Measurements from ENCODE around the gene ATP10A.

ATP10A gene

GRCh38 chr15:25718169-25718536 is 145.0 kb downstream of the ATP10A start:
- no peaks in the 10 kb centered on the region for H3K4me1 ChIP-seq (ENCODE audit: control insufficient read depth in 1 of 2, insufficient read depth in 1 of 2, low read depth in 1 of 2, low read length in 1 of 2)
- H3K4me3 ChIP-seq (ENCODE audit: low read depth in 1 of 2, low read length in 1 of 2): no peak overlapping the region
- TF ChIP-seq CTCF (IDR thresholded peaks at IDR 0.05): no peak
- H3K27ac ChIP-seq: no peak overlapping the region
- no peaks in the 10 kb centered on the region for H3K27me3 ChIP-seq
- no peaks in the 10 kb centered on the region for H3K9me3 ChIP-seq
- H3K36me3 ChIP-seq: no peaks in the 10 kb centered on the region

GRCh38 chr15:25717457-25718168 is 145.5 kb downstream of the ATP10A start:
- Histone ChIP-seq H3K9me3 (no peaks in the 10 kb centered on the region), H3K4me1 (ENCODE audit: control insufficient read depth in 1 of 2, insufficient read depth in 1 of 2, low read depth in 1 of 2, low read length in 1 of 2) (no peaks in the 10 kb centered on the region), H3K36me3 (no peaks in the 10 kb centered on the region), H3K27me3 (no peaks in the 10 kb centered on the region), H3K27ac (no peak overlapping the region), H3K4me3 (ENCODE audit: low read depth in 1 of 2, low read length in 1 of 2) (no peak overlapping the region)
- no peak for TF ChIP-seq CTCF (IDR thresholded peaks at IDR 0.05)

GRCh38 chr15:25717127-25717456 is 146.0 kb downstream of the ATP10A start:
- H3K4me1 ChIP-seq (ENCODE audit: control insufficient read depth in 1 of 2, insufficient read depth in 1 of 2, low read depth in 1 of 2, low read length in 1 of 2): no peaks in the 10 kb centered on the region
- H3K9me3 ChIP-seq: no peaks in the 10 kb centered on the region
- H3K36me3 ChIP-seq: no peaks in the 10 kb centered on the region
- no peak overlapping the region for H3K4me3 ChIP-seq (ENCODE audit: low read depth in 1 of 2, low read length in 1 of 2)
- no peaks in the 10 kb centered on the region for H3K27me3 ChIP-seq
- no peak overlapping the region for H3K27ac ChIP-seq
- no peak for TF ChIP-seq CTCF (IDR thresholded peaks at IDR 0.05)

- Histone ChIP-seq H3K9me3 (no peaks in the 10 kb centered on the region), H3K4me3 (ENCODE audit: low read depth in 1 of 2, low read length in 1 of 2) (no peak overlapping the region), H3K4me1 (ENCODE audit: control insufficient read depth in 1 of 2, insufficient read depth in 1 of 2, low read depth in 1 of 2, low read length in 1 of 2) (no peaks in the 10 kb centered on the region), H3K27ac (no peak overlapping the region), H3K36me3 (no peaks in the 10 kb centered on the region), H3K27me3 (no peaks in the 10 kb centered on the region)
- no peak for TF ChIP-seq CTCF (IDR thresholded peaks at IDR 0.05)
Observed at GRCh38 chr15:25716414-25717126, 146.6 kb downstream of the ATP10A start.

GRCh38 chr15:25715536-25716413 is 147.4 kb downstream of the ATP10A start:
- H3K27me3 ChIP-seq: no peaks in the 10 kb centered on the region
- no peak overlapping the region for H3K27ac ChIP-seq
- no peaks in the 10 kb centered on the region for H3K4me1 ChIP-seq (ENCODE audit: control insufficient read depth in 1 of 2, insufficient read depth in 1 of 2, low read depth in 1 of 2, low read length in 1 of 2)
- no peaks in the 10 kb centered on the region for H3K9me3 ChIP-seq
- no peaks in the 10 kb centered on the region for H3K36me3 ChIP-seq
- TF ChIP-seq CTCF (IDR thresholded peaks at IDR 0.05): no peak
- no peak overlapping the region for H3K4me3 ChIP-seq (ENCODE audit: low read depth in 1 of 2, low read length in 1 of 2)
